Fibroblast of lung (primary cell): ENCODE results near the gene BCL11A. TPM values are rescaled to one million over a fixed set of nuclear protein-coding genes. Genes with fewer than 3 reads are reported as not detected.

ENCODE experiments used
- DNase-seq, 2 donors: peaks; one replicate each; pipeline versions ENCODE4 v3.0.0 to v3.0.0-alpha.2; 2010; ENCODE audit warnings: low read depth in 2 of 2
- H2AFZ ChIP-seq: 2 replicates; pipeline ENCODE4 v1.5.1; 2012; ENCODE audit warnings: low read length, control low read depth, inconsistent platforms
- H3K27ac ChIP-seq: 2 replicates; pipeline ENCODE4 v1.5.1; 2011; ENCODE audit warnings: low read length, control low read depth; ENCODE audit not compliant: insufficient read depth
- H3K27me3 ChIP-seq: 2 replicates; pipeline ENCODE4 v1.5.1; 2011; ENCODE audit warnings: mild to moderate bottlenecking, low read length; ENCODE audit not compliant: control insufficient read depth, insufficient read depth
- H3K36me3 ChIP-seq: 2 replicates; pipeline ENCODE4 v1.5.1; 2011; ENCODE audit warnings: low read length; ENCODE audit not compliant: control insufficient read depth, insufficient read depth
- H3K4me1 ChIP-seq: 2 replicates; pipeline ENCODE4 v1.5.1; 2011; ENCODE audit warnings: low read length; ENCODE audit not compliant: control insufficient read depth, insufficient read depth; ENCODE audit errors: extremely low read depth
- H3K4me2 ChIP-seq: 2 replicates; pipeline ENCODE4 v1.5.1; 2011; ENCODE audit warnings: low read length, control low read depth; ENCODE audit not compliant: insufficient read depth; ENCODE audit errors: extremely low read depth
- H3K4me3 ChIP-seq, 4 experiments: fragments of 200-600 bp in 1 of 4; sonication (generic) in 1 of 4; replicated peaks in 1 of 4; 2 replicates each; pipeline ENCODE4 v1.5.1; 2011 to 2016; ENCODE audit warnings: low read length in 4 of 4, low read depth in 3 of 4, mild to moderate bottlenecking in 3 of 4, control low read depth in 2 of 4, inconsistent platforms in 1 of 4, mixed read lengths in 1 of 4; ENCODE audit not compliant: insufficient read depth in 1 of 4; ENCODE audit errors: control extremely low read depth in 1 of 4
- H3K79me2 ChIP-seq: 2 replicates; pipeline ENCODE4 v1.5.1; 2012; ENCODE audit warnings: mild to moderate bottlenecking, low read length, inconsistent platforms; ENCODE audit not compliant: control insufficient read depth, insufficient read depth
- H3K9ac ChIP-seq: 2 replicates; pipeline ENCODE4 v1.5.1; 2011; ENCODE audit warnings: mild to moderate bottlenecking, low read length, control low read depth; ENCODE audit not compliant: insufficient read depth
- H3K9me3 ChIP-seq: 2 replicates; pipeline ENCODE4 v1.5.1; 2012; ENCODE audit warnings: low read depth, low read length; ENCODE audit not compliant: control insufficient read depth, insufficient read depth
- H4K20me1 ChIP-seq: 2 replicates; pipeline ENCODE4 v1.5.1; 2011; ENCODE audit warnings: low read length; ENCODE audit not compliant: control insufficient read depth, insufficient read depth; ENCODE audit errors: extremely low read depth
- CTCF ChIP-seq, 2 donors: IDR thresholded peaks in 1 of 2; conservative IDR thresholded peaks in 1 of 2; 1 replicate in 1 of 2; 2 replicates in 1 of 2; pipeline ENCODE4 v1.5.1; 2011 to 2012; ENCODE audit warnings: low read length in 2 of 2, control low read depth in 1 of 2, inconsistent platforms in 1 of 2, low read depth in 1 of 2, mild to moderate bottlenecking in 1 of 2
- EZH2 ChIP-seq: IDR thresholded peaks from 2 replicates; pipeline ENCODE4 v1.5.1; 2012; ENCODE audit warnings: low read length, control low read depth, mild to moderate bottlenecking; ENCODE audit errors: missing control alignments
- polyA plus RNA-seq, 2 donors: library from polyadenylated mRNA; depleted of rRNA in 1 of 2; stranded (reverse) in 1 of 2; unstranded in 1 of 2; fragments of >200 nt; gene quantifications; 2 replicates each; pipeline ENCODE4 v1.2.1, GENCODE V29; 2011 to 2012; ENCODE audit warnings: missing spikeins in 1 of 2
- total RNA-seq: library from RNA; depleted of rRNA; stranded (reverse); fragments of >200 nt; gene quantifications from 2 replicates; pipeline ENCODE4 v1.2.1, GENCODE V29; 2014

BCL11A gene
- total and polyA plus RNA-seq, 2 donors (not counting 1 experiment from before 2014, with no cell fraction given): 0.09 to 0.17 TPM

GRCh38 chr2:60534892-60535684, 18.4 kb downstream of the BCL11A start:
- no peak overlapping the region for H3K4me3 ChIP-seq
- no peaks in the 10 kb centered on the region for H3K9me3 ChIP-seq
- no peaks in the 10 kb centered on the region for H4K20me1 ChIP-seq
- H3K4me1 ChIP-seq: no peaks in the 10 kb centered on the region
- H3K9ac ChIP-seq: no peak overlapping the region
- H3K79me2 ChIP-seq: no peaks in the 10 kb centered on the region
- no peaks in the 10 kb centered on the region for H3K36me3 ChIP-seq
- H2AFZ ChIP-seq: no peak overlapping the region
- no peak overlapping the region for H3K4me2 ChIP-seq
- no peak for DNase-seq
- no peak overlapping the region for H3K27ac ChIP-seq
- H3K27me3 ChIP-seq: no peaks in the 10 kb centered on the region
- TF ChIP-seq EZH2 (no peak), CTCF (conservative IDR thresholded peaks at IDR 0.05 in 1 of 2, IDR thresholded peaks at IDR 0.05 in 1 of 2; ENCODE audit: low read depth in 1 of 2, low read length in 2 of 2) (no peak)

GRCh38 chr2:60534052-60534685, 19.3 kb downstream of the BCL11A start:
- H3K79me2 ChIP-seq: no peaks in the 10 kb centered on the region
- H4K20me1 ChIP-seq: no peaks in the 10 kb centered on the region
- H3K4me1 ChIP-seq: no peaks in the 10 kb centered on the region
- no peaks in the 10 kb centered on the region for H3K36me3 ChIP-seq
- DNase-seq: no peak
- no peak overlapping the region for H3K4me3 ChIP-seq
- no peaks in the 10 kb centered on the region for H3K9me3 ChIP-seq
- H3K9ac ChIP-seq: no peak overlapping the region
- H3K27me3 ChIP-seq: no peaks in the 10 kb centered on the region
- H2AFZ ChIP-seq: no peak overlapping the region
- no peak for TF ChIP-seq EZH2
- TF ChIP-seq CTCF (conservative IDR thresholded peaks at IDR 0.05 in 1 of 2, IDR thresholded peaks at IDR 0.05 in 1 of 2; ENCODE audit: low read depth in 1 of 2, low read length in 2 of 2): no peak
- H3K4me2 ChIP-seq: no peak overlapping the region
- no peak overlapping the region for H3K27ac ChIP-seq

- DNase-seq: peak; percentile 64 to 80
- H3K4me2 ChIP-seq: peak overlapping the region; percentile 15
These were observed 20.1 kb downstream of the BCL11A start for GRCh38 chr2:60533101-60534051.

More at GRCh38 chr2:60533101-60534051, 20.1 kb downstream of the BCL11A start:
- H3K79me2 ChIP-seq: no peaks in the 10 kb centered on the region
- TF ChIP-seq CTCF (conservative IDR thresholded peaks at IDR 0.05 in 1 of 2, IDR thresholded peaks at IDR 0.05 in 1 of 2; ENCODE audit: low read depth in 1 of 2, low read length in 2 of 2) (no peak), EZH2 (no peak)
- no peak overlapping the region for H2AFZ ChIP-seq
- no peaks in the 10 kb centered on the region for H3K27me3 ChIP-seq
- H3K4me1 ChIP-seq: no peaks in the 10 kb centered on the region
- no peak overlapping the region for H3K27ac ChIP-seq
- peak overlapping the region in 1 of 4 experiments; percentile 3 for H3K4me3 ChIP-seq
- H3K9me3 ChIP-seq: no peaks in the 10 kb centered on the region
- no peak overlapping the region for H3K9ac ChIP-seq
- no peaks in the 10 kb centered on the region for H3K36me3 ChIP-seq
- H4K20me1 ChIP-seq: no peaks in the 10 kb centered on the region
